H1 (cell line): Measurements from ENCODE around the gene FRY.

Experiments used
- CBX5 ChIP-seq: fragments of 300-800, 300-1000 bp; sonication (generic); IDR thresholded peaks from 2 replicates; pipeline ENCODE4 v1.7.1; 2016; ENCODE audit warnings: antibody characterized with exemption, low read length, low read depth
- CTCF ChIP-seq, 3 experiments: IDR thresholded peaks; 1 replicate in 2 of 3; 2 replicates in 1 of 3; pipeline versions ENCODE4 v1.5.1 to v1.6.1; 2011; ENCODE audit warnings: low read length in 3 of 3, mild to moderate bottlenecking in 3 of 3, inconsistent platforms in 2 of 3, low read depth in 1 of 3, moderate library complexity in 1 of 3; ENCODE audit not compliant: insufficient read depth in 1 of 3; ENCODE audit errors: control extremely low read depth in 1 of 3
- FOSL1 ChIP-seq: IDR thresholded peaks from 2 replicates; pipeline ENCODE4 v1.6.1; 2011; ENCODE audit warnings: mild to moderate bottlenecking, low read depth, low read length, moderate library complexity; ENCODE audit not compliant: insufficient read depth
- GABPA ChIP-seq: IDR thresholded peaks from 2 replicates; pipeline ENCODE4 v1.6.1; 2011; ENCODE audit warnings: mild to moderate bottlenecking, low read length, moderate library complexity, borderline replicate concordance; ENCODE audit not compliant: insufficient read depth
- NRF1 ChIP-seq: IDR thresholded peaks from 2 replicates; pipeline ENCODE4 v1.6.1; 2011; ENCODE audit warnings: mild to moderate bottlenecking, low read depth, low read length, improper control_type of control experiment
- POLR2A ChIP-seq, 2 experiments: IDR thresholded peaks; 1 replicate in 1 of 2; 2 replicates in 1 of 2; pipeline ENCODE4 v1.6.1; 2011; ENCODE audit warnings: low read depth in 2 of 2, low read length in 2 of 2, mild to moderate bottlenecking in 2 of 2; ENCODE audit errors: control extremely low read depth in 1 of 2
- POLR2AphosphoS5 ChIP-seq: IDR thresholded peaks from 2 replicates; pipeline ENCODE4 v1.6.1; 2011; ENCODE audit warnings: low read depth, low read length
- SRF ChIP-seq: IDR thresholded peaks from 2 replicates; pipeline ENCODE4 v1.6.1; 2011; ENCODE audit warnings: mild to moderate bottlenecking, low read depth, low read length, moderate library complexity

GRCh38 chr13:32001769-32002168 lies 29.8 kb upstream of the FRY start:
- no peak for TF ChIP-seq CTCF (IDR thresholded peaks at IDR 0.05; ENCODE audit: control extremely low read depth in 1 of 3, insufficient read depth in 1 of 3, low read depth in 1 of 3, low read length in 3 of 3)
- TF ChIP-seq NRF1 = no peak
- TF ChIP-seq SRF = no peak
- no peak for TF ChIP-seq POLR2AphosphoS5
- no peak for TF ChIP-seq FOSL1
- TF ChIP-seq GABPA = no peak
- no peak for TF ChIP-seq POLR2A (IDR thresholded peaks at IDR 0.05; ENCODE audit: control extremely low read depth in 1 of 2, low read depth in 2 of 2, low read length in 2 of 2)
- no peak for TF ChIP-seq CBX5
